ENCODE measurements around the gene TMEM97.

Gene TMEM97

DNA sequence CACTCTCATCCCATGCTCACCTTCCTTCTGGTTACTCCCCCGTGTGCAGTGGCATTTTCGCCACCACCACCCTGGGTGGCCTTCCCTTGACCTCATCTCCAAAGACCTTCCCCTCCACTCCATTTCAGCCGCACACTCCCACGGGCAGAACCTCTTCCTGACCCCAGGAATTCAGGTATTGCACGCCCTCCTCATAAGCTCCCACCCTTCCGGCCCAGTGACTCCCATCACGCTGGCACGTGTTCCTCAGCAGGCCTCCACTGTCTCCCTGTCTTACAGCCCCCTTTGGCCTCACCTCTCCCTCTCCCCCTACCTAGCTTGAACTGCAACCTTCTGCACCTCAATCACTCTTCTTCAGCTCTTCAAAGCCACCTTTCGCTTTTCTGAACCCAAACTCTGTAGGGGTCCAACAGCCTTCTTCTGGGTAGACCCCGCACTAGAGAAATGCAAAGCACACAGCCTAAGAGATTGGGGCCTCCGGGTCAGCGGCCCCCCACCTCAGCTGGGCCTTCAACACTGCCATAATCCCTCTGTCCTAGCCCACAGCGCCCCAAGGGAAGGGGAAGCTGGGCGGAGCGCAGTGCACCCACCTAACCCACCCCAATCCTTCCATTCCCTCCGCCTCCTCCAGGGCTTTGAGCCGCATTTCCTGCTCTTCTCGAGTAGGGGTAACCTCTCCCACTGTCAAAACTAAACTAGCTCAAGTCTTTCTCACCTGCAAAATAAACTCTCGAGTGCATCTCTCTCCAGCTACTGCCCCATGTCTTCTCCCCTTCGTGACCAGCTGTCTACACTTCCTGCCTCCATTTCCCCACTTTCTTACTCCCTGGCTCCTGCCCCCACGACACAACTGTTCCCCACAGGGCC, 1.7 kb upstream of the TMEM97 start:
- DNase-seq (ENCODE audit: low read depth) = no peak

DNA sequence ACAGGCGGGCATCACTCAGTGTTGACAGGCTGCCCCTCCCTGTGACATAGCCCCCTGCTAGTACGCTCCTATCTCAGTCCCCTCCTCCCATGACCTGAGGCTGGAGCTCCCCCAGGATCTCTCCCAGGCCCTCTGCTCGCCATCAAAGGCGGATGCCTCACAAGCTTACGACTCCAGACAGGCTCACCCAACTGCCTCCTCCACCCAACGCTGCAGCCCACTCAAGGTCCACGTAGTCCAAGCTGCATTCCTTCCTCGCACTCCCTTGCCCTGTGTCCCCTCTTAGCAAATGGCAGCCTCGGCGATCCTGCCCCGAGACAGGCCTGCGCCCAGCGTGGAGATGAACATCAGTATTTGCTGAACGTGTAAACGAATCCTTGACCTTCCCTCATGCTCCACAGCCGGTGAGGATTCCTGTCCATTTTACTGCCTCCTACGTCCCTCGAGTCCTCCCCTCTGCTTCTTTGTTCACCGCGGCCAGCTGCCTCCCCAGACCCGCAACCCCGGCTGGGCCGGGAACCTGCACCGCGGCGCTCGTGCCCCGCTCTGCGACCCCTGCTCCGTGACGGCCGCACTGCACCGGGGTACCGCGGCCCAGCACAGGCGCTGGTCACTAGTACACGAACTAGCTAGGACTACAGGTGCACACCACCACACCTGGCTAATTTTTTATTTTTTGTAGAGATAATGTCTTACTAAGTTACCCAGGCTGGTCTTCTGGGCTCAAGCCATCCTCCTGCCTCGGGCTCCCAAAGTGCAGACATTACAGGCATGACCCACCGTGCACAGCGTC, 838 bp upstream of the TMEM97 start:
- DNase-seq (ENCODE audit: low read depth) = no peak

DNA sequence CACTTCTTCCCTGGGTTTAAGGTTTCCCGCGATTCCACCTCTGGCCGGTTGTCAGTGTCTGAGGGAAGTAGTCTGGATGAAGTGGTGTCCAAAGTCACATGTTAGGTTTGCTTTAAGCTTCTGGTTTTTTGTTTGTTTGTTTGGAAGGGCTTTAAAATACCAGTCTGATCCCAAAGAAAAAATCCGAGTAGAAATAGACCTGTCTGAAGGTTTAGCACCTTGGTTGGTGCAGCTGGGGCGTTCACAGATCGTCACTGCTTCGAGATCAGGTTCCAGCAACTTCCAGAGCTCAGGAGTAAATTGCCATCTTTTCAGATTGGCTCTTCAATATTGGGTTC, 567 bp downstream of the TMEM97 start:
- no peak for DNase-seq (ENCODE audit: low read depth)

DNA sequence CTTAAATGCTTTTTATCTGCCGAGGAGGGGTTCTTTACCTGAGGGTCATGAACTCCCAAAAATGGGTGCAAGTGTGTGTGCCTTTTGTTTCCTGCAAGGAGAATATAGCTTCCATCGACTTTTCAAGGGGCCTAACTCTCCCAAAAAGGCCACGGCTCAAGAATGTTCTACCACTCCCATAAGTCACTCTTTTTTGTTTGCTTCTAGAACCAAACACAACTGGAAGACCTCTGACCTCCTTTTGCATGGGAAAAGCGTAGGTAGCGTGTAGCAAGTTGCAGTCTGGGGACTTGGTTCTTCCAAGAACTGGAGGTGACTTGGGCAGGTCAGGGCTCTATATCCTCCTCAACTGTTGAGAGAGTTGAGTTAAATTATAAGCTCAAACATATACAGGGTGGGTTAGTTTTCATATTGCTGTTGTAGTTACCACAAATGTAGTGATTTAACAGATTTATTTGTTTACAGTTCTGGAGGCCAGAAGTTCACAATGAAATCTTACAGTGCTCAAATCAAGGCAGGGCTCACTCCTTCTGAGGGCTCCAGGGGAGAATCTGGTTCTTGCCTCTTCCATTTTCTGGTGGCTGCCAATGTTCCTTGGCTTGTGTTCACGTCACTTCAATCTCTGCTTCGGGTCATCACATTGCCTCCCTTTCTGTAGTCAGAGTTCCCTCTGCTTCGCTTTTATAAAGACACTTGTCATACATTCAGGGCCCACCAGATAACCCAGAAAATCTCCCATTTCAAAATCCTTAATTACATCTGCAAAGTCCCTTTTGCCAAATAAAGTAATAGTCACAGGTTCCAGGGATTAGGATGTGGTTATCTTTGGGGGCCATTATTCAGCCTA, 1.4 kb downstream of the TMEM97 start:
- DNase-seq (ENCODE audit: low read depth) = no peak

DNA sequence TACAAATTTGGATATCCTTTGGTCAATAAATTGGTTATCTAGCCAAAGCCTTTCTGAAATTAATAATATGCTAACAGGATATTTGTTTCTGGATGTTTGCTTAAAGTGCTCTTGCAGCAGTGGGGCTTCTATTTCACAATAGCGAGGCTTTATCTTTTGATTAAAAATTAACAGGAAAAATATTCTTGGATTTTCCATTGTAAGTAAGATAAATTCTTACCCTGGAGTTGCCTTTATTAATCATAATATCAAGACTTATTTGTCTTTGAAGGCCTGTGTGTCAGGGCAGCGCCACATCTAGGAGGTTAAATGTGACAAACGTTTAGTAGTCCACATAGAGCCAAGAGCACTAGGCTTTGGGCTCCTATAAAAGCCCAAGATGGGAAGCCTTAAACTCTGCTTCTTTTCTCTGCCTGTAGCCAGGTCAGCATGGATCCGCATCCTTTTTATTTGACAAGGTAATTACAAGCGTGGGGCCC, 5.3 kb downstream of the TMEM97 start:
- DNase-seq (ENCODE audit: low read depth) = no peak

DNA sequence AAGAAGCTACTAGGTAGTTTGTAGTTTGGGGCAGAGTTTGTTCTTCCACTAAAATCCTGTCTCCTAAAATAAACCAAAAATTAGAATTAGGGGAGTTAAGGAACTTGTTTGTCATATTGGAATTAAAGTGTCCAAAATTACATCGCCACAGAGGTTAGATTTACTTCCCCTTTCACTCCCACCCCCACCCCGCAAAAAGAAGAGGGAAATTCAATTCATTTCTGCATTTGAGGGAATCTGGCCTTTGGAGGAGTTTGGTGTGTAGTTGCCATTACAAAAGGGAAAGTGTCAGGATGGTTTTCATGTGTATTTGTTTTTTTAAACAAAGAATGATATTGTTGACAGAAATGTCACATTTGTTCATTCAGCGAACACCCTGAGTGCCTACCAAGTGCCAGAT, 5.8 kb downstream of the TMEM97 start:
- no peak for DNase-seq (ENCODE audit: low read depth)

DNA sequence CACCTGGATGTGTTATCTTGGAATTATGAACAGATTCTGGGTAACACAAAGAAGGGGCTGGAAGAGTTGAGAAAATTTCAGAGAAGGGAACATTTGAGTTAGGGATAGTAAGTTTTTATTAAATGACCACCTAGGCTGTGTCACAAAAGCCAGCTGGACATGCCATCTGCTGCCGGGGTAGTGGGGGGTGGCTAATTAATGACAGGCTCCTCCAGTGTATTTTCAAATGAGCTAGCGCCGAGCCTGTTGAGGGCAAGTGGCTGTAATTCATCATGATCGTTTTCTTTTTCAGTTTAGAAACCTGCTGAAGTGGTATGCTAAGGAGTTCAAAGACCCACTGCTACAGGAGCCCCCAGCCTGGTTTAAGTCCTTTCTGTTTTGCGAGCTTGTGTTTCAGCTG, 6.2 kb downstream of the TMEM97 start:
- no peak for DNase-seq (ENCODE audit: low read depth)

DNA sequence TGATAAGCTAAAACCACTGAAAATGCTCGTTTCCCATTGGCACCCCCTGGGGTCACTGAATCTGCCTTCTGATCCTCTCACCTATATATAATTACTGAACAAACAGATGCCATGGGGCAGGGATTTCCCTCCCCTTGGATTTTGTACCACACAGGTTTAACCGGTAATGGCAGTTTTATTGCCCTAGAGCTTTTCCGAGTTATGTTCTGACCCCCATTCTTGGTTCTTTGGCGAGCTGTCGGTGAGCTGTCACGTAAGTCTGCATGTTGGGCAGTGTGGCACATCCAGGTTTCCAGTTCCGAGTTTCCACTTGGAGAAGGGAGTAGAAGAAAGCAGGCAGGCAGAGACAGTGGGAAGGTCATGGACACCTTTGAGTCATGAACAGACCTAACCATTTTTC, 7.1 kb downstream of the TMEM97 start:
- no peak for DNase-seq (ENCODE audit: low read depth)

DNA sequence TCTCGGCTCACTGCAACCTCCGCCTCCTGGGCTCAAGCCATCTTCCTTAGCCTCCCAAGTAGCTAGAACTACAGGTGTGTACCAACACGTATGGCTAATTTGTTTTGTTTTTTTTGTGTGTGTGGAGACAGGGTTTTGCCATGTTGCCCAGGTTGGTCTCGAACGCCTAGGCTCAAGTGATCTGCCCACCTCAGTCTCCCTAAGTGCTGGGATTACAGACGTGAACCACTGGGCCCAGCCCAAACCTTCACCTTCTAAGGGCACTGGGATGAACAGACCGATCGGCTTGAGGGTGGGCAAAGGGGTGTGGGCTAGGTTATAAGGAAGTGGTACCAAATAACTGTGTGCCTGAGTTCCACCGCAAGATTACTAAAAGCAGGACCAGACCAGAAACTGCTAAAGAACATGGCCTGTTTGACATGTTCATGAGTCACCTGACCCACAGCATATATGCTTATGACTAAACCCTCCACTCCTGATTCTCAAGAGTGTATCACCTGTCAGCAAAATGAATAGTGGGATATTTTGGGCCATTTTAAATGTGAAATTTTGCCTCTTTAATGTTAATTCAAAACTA, 8.1 kb downstream of the TMEM97 start:
- DNase-seq (ENCODE audit: low read depth) = no peak

DNA sequence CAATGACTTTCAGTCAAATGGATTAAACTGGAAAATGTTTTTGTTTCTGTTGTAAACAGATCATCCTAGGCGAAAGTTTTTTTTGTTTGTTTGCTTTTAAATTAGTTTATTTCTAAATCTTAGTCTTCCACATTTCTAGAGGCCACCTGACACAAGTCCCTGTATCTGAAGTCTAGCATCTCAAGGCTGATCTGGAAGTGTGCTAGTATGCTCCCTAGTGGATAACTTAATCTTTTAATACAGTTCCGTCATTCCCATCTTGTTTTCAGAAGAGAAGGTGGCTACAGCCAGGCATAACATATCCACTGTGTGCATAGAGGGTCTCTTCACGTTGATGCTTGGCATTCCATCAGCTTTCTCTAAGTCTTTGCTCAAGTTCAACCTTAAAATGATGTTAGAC, 8.7 kb downstream of the TMEM97 start:
- no peak for DNase-seq (ENCODE audit: low read depth)

DNA sequence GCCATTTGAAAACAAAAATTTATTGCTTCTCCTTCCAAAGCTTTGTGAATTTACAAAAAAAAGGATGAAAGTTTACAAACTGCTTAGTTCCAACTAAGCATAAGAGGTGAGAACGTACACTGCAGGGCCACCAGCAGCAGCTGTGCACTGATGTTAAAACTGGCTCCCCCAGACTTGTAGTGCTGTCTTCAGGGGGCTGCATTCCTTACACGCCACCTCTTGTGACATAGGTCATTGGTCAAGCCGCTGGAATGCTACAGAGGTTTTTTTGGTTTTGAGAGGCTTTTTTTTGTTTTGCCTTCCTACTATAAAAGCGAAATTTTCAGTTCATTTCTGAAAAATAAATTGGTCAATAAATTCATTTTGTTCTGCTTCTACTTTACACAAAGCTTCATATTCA, 9.3 kb downstream of the TMEM97 start:
- no peak for DNase-seq (ENCODE audit: low read depth)

DNA sequence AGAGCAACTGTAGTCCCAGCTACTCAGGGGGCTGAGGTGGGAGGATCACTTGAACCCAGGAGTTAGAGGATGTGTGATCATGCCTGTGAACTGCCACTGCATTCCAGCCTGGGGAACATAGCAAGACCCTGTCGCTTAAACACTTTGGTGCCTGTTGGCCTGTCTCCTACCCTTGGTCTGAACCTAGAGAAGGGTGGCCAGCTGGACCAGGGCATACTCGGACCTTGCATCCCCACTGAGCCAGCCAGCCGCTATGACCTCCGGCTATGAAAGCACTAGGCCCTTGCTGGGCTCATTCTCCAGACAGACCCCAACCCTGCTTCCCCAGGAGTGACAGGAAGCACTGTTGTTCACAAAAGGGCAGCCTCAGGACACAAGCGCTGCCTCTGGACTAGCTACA, 11.7 kb downstream of the TMEM97 start:
- no peak for DNase-seq (ENCODE audit: low read depth)

DNA sequence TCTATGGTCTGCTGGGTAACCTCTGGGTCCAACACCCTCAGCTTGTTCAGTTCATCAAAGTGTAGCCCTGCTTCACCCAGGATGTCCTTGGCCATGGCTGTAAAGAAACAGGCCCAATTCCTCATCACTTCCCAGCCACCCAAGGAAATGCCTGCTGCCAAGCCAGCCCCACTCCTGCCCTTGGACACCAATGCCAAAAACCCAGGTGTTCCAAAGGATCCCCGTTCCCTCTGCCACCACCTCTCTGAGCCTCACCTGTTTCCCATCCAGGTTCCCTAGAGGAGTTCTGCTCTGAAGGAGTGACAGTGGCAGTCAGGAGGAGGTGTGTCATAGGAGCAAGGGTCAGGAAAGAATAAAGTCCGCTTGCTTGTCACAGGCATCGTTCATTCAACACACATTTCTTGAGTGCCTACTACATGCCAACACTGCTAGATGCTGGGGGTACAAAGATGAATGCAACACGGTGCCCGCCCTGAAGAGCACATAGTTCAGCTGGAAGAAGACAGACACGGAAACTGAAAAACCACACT, 13.0 kb downstream of the TMEM97 start:
- DNase-seq (ENCODE audit: low read depth) = no peak

DNA sequence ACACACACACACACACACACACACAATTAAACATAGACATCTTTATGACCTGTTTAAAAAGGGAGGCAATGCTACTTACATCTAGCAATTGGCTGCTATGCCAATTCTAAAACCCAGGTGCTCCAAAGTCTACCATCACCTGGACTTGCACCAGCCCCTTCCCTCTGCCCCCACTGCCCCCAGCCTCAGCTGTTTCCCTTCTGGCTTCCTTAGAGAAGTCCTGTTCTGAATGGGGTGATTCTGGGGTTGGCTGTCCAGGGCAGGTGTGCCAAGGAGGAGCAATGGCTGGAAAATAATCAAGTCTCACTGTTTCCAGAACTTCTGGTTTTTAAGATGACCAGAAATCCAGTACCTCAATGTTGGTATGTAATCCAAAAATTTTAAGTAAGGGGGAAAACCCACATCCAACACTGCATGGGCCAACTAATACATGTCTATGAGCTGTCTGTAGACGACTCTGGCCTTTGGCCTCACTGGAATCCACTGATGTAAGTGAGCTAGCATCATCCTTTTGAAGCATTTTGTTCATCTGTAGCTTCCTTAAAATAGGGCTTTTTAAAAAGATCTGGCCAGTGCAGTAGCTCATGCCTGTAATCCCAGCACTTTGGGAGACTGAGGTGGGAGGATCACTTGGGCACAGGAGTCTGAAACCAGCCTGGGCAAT, 14.2 kb downstream of the TMEM97 start:
- no peak for DNase-seq (ENCODE audit: low read depth)

DNA sequence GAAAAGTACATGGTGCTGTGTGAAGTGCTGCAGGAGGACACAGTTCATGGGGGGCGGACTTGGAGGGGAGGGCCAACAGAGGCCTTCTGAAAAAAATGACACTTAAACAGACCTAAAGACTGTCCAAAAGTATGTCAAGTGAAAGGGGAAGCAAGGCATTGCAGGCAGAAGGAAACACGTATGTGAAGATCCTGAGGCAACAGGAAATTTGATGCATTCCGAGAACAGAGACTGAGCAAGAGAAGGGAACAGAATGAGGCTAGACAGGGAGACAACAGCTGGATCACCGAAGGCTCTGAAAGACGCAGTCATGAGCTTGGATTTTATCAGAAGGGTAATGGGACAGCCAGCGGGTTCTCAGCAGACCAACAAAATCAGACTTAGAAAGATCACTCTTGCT, 15.2 kb downstream of the TMEM97 start:
- DNase-seq (ENCODE audit: low read depth) = no peak

DNA sequence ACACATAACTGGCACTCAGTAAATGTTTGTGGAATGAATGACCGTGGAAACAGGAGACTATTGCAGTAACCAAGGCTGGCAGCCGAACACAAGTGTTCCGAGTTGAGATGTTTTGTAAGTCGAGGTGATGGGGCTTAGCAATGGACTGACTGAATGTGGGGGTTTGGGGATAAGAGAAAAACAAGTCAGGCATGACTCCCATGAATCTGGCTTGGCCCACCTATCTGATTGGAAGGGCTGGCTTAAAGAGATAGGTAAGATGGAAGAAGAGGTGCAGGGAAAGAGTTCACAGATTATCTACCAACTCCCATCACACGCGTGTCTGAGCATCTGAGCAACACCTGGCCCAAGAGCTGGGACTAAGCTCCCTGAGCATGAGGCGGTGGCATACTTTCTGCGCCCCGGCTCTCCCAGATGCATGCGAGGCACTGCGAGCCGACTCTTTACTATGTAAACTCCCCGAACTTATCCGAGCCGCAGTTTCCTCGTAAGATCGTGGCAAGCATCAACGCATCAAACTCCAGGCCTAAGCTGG, 15.7 kb downstream of the TMEM97 start:
- no peak for DNase-seq (ENCODE audit: low read depth)

DNA sequence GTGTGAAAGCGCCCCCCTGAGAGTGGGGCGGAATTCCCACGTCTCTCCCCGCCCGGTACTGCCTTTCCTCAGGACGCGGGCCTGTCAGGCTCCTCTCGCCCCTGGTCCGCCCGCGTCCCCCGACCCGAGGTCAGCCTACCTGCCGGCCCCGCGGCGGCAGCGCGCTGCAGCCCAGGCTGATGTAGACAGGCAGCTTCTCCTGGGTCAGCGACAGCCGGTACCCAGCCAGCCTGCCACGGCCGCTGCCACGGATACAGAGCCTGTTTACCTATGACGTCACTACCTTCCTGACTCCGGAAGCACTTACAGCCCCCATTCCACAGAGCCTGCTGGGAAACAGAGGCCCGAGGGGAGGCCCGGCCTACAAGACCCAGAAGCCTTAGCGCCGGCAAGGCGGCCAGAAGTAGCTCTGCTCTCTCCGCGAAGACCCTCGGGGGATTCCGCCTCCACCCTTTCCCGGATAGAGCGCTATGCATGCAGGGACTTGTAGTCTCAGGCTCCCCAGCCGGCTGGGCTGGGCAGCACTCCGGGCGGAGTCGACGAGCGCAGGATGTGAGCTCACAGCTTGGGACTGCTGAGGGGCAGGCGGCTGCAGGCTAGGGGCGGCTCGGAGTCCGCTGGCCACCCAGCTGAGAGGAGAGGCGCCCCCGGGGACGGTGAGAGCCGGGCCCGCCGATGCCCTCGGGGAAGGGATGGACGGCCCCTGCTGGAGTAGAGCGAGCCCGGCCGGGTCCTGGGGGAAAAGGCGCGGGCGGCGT, 16.4 kb downstream of the TMEM97 start, which contains the start of the genes IFT20 and TNFAIP1:
Gene IFT20, minus strand, starts transcription at position 272 of the 758 bp plus-strand sequence. CDS start 3,487 bp downstream, outside the sequence.
Gene TNFAIP1, plus strand, starts transcription at position 561 of the 758 bp plus-strand sequence. CDS start 3,761 bp downstream, outside the sequence.
- DNase-seq (ENCODE audit: low read depth) = peak; percentile 90

DNA sequence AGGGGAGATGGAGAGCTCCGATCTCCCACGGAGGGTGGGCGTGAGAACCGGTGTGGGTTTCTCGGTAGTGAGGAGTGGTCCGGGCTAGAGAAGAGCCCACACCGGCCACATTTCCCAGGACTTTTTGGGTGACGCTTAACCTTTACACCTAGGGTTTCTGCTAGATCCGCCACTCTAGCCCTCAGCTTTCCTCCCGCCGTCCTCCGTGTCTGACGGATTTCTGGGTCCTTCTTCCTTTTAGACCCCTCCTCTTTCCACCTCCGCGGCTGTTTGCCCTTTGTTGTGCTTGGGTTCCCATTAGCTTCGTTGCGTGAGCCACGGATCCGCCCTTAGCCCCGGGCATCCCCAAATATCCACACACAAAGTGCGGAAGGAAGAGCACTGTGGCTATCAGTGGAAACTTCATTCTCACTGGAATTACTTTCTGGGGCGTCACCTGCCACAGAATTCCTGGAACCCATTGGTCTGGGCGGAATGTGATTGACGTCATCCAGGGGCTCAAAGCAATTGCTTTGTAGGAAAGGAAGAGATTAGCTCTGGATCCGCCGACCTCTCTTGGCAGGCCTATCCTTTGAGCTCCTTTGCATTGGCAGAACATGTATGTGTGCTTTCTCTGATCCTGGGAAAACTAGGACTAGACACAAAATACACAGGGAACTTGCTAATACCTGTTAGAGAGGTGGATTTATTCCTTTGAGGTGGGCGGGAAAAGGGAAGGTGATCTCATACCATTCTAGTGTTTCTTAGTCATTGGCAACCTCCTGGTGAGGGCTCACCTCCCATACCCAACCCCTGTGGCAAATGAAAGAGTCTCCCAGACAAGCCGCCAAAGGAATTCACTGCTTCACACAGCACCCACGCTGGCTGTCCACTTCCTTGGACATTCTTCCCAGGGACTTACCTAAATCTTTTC, 17.2 kb downstream of the TMEM97 start:
- DNase-seq (ENCODE audit: low read depth) = peak; percentile 60

All from HS-27A (cell line).